GM18498 (cell line): Measurements from ENCODE around the gene GUCY1B1.

Experiments
- ATAC-seq: cut with Tn5 transposase; IDR thresholded peaks from one replicate; pipeline ENCODE4 v1.9.1; 2021; ENCODE audit warnings: mild to moderate bottlenecking, moderate library complexity; ENCODE audit not compliant: unreplicated experiment

The GUCY1B1 gene

DNA sequence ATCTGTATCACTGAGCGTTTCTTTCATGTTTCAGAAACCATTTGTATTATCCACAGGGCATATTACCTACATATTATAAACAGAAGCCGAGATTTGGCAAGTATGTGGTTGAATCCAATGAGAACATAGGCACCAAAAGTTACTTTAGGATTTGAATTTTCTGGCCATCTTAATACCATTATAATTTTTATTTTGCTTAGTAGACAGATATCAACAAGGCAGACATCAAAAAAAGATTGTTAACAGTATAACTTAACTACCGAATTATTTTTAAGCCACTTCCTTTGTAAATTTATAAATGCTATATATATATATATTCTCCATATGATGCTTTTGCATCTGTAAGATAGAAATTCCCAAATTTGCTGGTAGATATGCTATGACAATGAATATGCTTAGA is 2.2 kb downstream of the GUCY1B1 start:
- no peak for ATAC-seq

DNA sequence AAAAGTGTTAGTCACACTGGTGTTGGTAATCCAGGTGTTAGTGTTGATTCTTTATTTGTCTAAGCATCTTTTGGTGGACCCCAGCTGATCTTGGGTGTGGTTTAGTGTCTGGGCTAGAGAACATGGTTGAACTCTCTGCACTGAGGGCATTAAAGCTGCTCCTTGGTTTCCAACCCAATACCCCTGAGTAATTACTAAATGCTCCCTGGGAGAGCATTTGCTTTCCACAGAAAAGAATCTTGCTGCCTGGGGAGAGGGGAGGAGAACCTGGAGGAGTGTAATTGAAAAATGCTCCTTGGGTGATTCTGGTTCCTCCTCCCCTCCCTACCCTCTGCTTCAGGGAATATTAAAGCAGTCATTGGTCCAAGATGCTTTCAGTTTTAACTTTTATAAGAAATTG is 3.1 kb downstream of the GUCY1B1 start:
- ATAC-seq = no peak

DNA sequence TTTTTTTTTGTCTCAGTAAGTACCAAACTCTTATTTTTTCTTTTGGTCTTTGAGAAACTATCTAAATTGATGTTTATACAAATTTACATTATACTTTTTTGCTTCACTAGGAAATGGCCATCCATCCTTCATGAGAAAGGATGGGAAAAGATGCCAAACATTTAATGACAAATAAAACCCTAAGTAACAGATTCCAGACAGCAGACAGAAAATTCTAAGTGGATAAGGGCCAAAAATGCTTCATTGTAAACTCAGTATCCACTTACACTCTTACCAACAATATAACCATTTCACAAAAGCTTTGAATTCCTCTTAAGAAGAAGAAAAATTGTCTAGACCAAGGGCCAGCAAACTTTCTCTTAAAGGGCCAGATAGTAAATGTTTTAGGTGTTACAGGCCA is 3.5 kb downstream of the GUCY1B1 start:
- ATAC-seq = no peak

GRCh38 chr4:155763551-155763950 is 4.7 kb downstream of the GUCY1B1 start:
- ATAC-seq = no peak

- no peak for ATAC-seq
Measured at GRCh38 chr4:155765149-155765548, 6.3 kb downstream of the GUCY1B1 start.

- no peak for ATAC-seq
Measured at GRCh38 chr4:155766622-155767021, 7.8 kb downstream of the GUCY1B1 start.

DNA sequence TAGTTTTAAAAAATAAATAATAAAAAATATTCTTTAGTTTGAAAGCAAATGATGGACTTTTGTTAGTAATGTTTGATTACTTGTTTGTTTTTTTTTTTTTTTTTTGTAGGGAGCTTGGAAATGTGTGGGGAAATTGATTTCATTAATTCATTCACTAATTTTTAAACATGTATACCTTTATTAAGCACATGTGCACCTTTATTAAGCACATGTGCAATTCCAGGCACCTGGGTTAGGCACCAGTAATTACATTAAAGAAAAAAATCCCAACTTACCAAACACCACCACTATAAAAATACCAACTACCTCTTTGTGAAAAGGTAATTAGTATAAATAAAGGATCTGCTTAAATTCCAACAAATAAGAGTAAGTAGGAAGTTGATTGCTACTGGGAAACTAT is 9.5 kb downstream of the GUCY1B1 start:
- ATAC-seq = no peak

- ATAC-seq = peak; percentile 91
Measured at GRCh38 chr4:155769090-155769489, 10.3 kb downstream of the GUCY1B1 start.

GRCh38 chr4:155772459-155773195 is 13.8 kb downstream of the GUCY1B1 start:
- ATAC-seq = no peak

DNA sequence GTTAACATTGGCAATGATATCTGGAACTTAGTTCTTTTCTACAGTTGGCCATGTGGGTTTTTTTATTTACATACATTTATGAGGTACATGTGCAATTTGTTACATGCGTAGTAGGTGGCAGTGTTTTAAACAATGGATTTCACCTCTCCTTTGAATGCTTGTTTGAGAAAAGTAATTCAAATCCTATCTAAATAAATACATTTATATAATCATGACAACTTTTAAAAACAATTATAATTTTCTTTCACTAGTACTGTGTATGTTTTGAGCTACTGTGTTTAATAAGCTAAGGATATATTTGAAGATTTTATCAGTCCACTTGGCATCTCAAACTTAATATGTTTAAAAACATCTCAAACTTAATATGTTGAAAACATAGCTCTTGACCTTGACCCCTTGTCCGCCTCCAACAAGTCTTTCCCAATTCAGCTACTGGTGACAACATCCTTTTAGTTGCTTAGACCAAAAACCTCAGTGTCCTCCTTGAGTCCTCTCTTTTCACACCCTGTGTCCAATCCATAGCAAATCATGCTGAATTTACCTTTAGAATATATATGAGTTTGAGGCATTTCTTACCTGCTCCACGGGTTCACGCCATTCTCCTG is 14.5 kb downstream of the GUCY1B1 start:
- no peak for ATAC-seq

DNA sequence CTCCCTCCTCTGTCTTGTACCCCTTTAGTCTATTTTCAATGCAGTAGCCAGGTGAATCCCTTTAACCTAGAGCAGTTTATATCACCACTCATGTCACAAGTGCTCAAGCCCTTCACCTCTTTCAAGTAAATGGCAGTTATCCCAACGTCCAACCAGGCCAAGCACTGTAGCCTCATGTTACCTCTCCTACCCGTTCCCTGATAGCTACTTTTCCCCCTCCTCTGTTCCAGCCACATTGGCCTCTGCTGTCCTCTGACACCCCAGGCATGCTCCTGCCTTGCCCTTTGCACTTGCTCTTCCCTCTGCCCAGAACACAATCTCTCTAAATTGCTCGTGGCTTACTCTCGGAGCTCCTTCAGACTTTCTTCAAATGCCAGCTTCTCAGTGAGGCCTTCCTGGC is 15.2 kb downstream of the GUCY1B1 start:
- ATAC-seq = no peak

- no peak for ATAC-seq
Measured at GRCh38 chr4:155777971-155778735, 19.3 kb downstream of the GUCY1B1 start.

DNA sequence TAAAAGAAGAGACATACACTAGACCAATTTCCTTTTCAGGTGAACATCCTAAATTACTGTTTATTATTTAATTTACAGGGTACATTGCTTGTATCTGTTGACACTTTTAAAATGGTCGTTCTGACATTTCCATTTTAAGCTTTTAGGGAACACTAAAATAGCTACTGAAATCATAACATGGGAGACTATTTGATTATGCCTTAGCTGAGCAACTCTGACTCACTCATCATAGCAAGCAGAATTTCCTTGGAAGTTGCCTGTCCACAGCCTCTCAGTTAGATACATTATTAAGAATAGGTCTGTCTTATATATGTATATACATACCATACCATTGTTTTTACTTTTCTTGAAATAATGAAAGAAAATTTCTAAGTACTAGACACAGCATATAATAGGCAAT is 22.0 kb downstream of the GUCY1B1 start:
- no peak for ATAC-seq

- ATAC-seq = no peak
Measured at GRCh38 chr4:155781249-155781831, 22.5 kb downstream of the GUCY1B1 start.

GRCh38 chr4:155784637-155785036 is 25.8 kb downstream of the GUCY1B1 start:
- ATAC-seq = no peak

- ATAC-seq = no peak
Measured at GRCh38 chr4:155785828-155786227, 27.0 kb downstream of the GUCY1B1 start.

GRCh38 chr4:155787113-155787710 is 28.4 kb downstream of the GUCY1B1 start:
- peak; percentile 93 for ATAC-seq

- peak; percentile 51 for ATAC-seq
Measured at GRCh38 chr4:155789391-155789790, 30.6 kb downstream of the GUCY1B1 start.

GRCh38 chr4:155789982-155790381 is 31.2 kb downstream of the GUCY1B1 start:
- ATAC-seq = no peak

- no peak for ATAC-seq
Measured at GRCh38 chr4:155794589-155795236, 35.9 kb downstream of the GUCY1B1 start.

- ATAC-seq = peak; percentile 87
Measured at GRCh38 chr4:155795991-155796390, 37.2 kb downstream of the GUCY1B1 start.
